Neural progenitor cell (in vitro differentiated cells): ENCODE measurements around the gene CENPP.

Experiments
- CTCF ChIP-seq: fragments of 200-600 bp; sonication (generic); IDR thresholded peaks from 2 replicates; pipeline ENCODE4 v1.5.1; 2017; ENCODE audit warnings: antibody characterized with exemption, mild to moderate bottlenecking
- EZH2 ChIP-seq: fragments of 200-600 bp; sonication (generic); IDR thresholded peaks from 2 replicates; pipeline ENCODE4 v1.6.1; 2017; ENCODE audit warnings: antibody characterized with exemption, mild to moderate bottlenecking, moderate library complexity

- no peak for TF ChIP-seq CTCF
- no peak for TF ChIP-seq EZH2
Measured at GRCh38 chr9:92482805-92483204, 157.1 kb downstream of the CENPP start.
